NCI-H1092 treated with DMSO at 0.1 percent for 48 hours (cell line): Measurements from ENCODE around the gene HLCS.
A peak's percentile ranks its signal among the peaks of the same experiment; 100 is the strongest.
"Not testable (repeated sequence)": the region's sequence is repeated elsewhere in the genome, so short reads cannot be mapped to it uniquely, and the experiment has no call there.

ENCODE experiments used
- DNase-seq: peaks from one replicate; lab custom pipeline; 2025; lab: John Stamatoyannopoulos, UW

The HLCS gene

GRCh38 chr21:36966066-36966820 is at the start of gene HLCS:
Gene HLCS (minus strand): TSS chr21:36966669. CDS start chr21:36966638, 31 bp downstream.
- peak; percentile 47 for DNase-seq

- peak; percentile 76 for DNase-seq
These were observed 43.4 kb upstream of the HLCS start for GRCh38 chr21:37009740-37010341.

GRCh38 chr21:37008724-37009123 is 42.3 kb upstream of the HLCS start:
- peak; percentile 97 for DNase-seq

- peak; percentile 35 for DNase-seq
These were observed 40.2 kb upstream of the HLCS start, which contains the start of gene RIPPLY3 for GRCh38 chr21:37006486-37007291. Gene RIPPLY3 (plus strand): TSS chr21:37006702. CDS start chr21:37006773, 71 bp downstream.

GRCh38 chr21:37005548-37006485 is 39.3 kb upstream of the HLCS start:
- no peak for DNase-seq

- DNase-seq: not testable (repeated sequence)
These were observed 37.4 kb upstream of the HLCS start for GRCh38 chr21:37003917-37004316.

GRCh38 chr21:37002851-37003250 is 36.4 kb upstream of the HLCS start:
- DNase-seq: not testable (repeated sequence)

GRCh38 chr21:37001441-37001840 is 35.0 kb upstream of the HLCS start:
- DNase-seq: no peak

- no peak for DNase-seq
These were observed 33.9 kb upstream of the HLCS start for GRCh38 chr21:37000381-37000780.

GRCh38 chr21:36999131-36999898 is 32.8 kb upstream of the HLCS start:
- no peak for DNase-seq

- not testable (repeated sequence) for DNase-seq
These were observed 28.8 kb upstream of the HLCS start for GRCh38 chr21:36995285-36995684.

GRCh38 chr21:36994501-36995158 is 28.2 kb upstream of the HLCS start:
- no peak for DNase-seq

GRCh38 chr21:36992671-36993070 is 26.2 kb upstream of the HLCS start:
- DNase-seq: no peak

- DNase-seq: no peak
These were observed 24.2 kb upstream of the HLCS start for GRCh38 chr21:36990508-36991205.

GRCh38 chr21:36989699-36990507 is 23.4 kb upstream of the HLCS start:
- DNase-seq: peak; percentile 84

GRCh38 chr21:36989199-36989698 is 22.8 kb upstream of the HLCS start:
- not testable (repeated sequence) for DNase-seq

- no peak for DNase-seq
These were observed 22.1 kb upstream of the HLCS start for GRCh38 chr21:36988536-36988935.

GRCh38 chr21:36987845-36988244 is 21.4 kb upstream of the HLCS start:
- no peak for DNase-seq
